ENCODE results near the gene PARP3.
"Not testable (repeated sequence)": the region's sequence is repeated elsewhere in the genome, so short reads cannot be mapped to it uniquely, and the experiment has no call there.

The PARP3 gene

GRCh38 chr3:51941798-51942602 is at the start of gene PARP3, which contains the start of gene RRP9:
PARP3 (plus strand) TSS chr3:51942363; CDS start chr3:51943356, 993 bp downstream.
RRP9 (minus strand) TSS chr3:51941904; CDS start chr3:51941867, 37 bp downstream.
- DNase-seq, result peak; percentile 99 to 100

- DNase-seq, result no peak
Observed at GRCh38 chr3:51894391-51894790, 47.8 kb upstream of the PARP3 start.

GRCh38 chr3:51894939-51895338 is 47.2 kb upstream of the PARP3 start:
- DNase-seq, result no peak

- no peak for DNase-seq
Observed at GRCh38 chr3:51896607-51897305, 45.4 kb upstream of the PARP3 start.

DNA sequence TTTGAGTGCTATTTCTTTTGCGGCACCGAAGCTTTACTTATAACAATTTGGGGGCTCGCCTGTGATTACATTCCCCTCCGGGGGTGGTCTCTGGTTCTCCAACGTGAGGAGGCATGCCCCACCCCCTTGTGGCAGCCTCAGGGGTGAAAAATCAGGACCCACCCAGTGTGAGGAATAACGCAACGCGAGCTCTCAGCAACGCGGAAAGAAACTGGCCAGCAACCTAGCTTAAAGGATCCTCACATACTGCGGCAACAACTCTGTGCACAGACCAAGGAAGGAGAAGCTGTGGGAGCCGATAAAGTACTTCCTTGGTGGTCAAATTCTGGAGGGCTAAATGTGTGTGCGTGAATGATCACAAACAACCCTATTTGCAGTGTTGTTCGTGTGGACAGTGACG is 44.8 kb upstream of the PARP3 start:
- DNase-seq, result no peak

DNA sequence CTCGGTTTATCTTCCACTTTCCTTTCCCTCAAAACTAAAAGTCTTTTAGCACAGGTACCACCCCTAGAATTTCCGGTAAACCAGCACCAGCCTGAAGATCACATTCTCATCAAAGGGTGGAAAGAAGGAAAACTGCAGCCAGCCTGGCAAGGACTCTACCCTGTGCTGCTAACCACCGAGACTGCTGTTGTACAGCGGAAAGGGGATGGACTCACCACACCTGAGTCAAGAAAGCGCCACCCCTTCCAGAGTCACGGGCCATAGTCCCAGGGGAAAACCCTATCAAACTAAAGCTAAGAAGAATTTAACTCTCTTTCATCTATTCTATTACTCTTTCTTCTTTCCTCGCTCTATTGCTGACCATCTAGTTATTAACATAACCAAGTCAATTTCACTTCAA is 42.1 kb upstream of the PARP3 start:
- not testable (repeated sequence) for DNase-seq

- not testable (repeated sequence) for DNase-seq
Observed at GRCh38 chr3:51902361-51902760, 39.8 kb upstream of the PARP3 start.

GRCh38 chr3:51904034-51904823 is 37.9 kb upstream of the PARP3 start:
- DNase-seq, result no peak

- DNase-seq, result no peak
Observed at GRCh38 chr3:51908026-51908425, 34.1 kb upstream of the PARP3 start.

DNA sequence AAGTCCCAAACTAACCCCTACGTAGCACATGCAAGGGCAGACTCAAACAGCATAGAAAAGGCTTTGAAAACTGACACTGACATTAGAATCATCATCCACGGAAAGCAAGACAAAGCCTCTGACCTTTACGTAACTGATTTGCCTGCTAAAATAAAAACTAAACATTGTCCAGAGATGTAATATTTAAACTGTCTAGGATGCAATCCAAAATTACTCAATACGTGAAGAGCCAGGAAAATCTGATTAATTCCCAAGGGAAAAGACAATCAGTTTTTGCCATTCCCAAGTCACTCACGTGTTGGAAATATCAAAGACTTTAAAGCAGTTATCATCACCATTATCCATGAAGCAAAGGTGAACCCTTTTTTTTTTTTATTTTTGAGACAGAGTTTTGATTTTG is 25.7 kb upstream of the PARP3 start:
- no peak for DNase-seq

- DNase-seq, result no peak
Observed at GRCh38 chr3:51921081-51921578, 21.0 kb upstream of the PARP3 start.

DNA sequence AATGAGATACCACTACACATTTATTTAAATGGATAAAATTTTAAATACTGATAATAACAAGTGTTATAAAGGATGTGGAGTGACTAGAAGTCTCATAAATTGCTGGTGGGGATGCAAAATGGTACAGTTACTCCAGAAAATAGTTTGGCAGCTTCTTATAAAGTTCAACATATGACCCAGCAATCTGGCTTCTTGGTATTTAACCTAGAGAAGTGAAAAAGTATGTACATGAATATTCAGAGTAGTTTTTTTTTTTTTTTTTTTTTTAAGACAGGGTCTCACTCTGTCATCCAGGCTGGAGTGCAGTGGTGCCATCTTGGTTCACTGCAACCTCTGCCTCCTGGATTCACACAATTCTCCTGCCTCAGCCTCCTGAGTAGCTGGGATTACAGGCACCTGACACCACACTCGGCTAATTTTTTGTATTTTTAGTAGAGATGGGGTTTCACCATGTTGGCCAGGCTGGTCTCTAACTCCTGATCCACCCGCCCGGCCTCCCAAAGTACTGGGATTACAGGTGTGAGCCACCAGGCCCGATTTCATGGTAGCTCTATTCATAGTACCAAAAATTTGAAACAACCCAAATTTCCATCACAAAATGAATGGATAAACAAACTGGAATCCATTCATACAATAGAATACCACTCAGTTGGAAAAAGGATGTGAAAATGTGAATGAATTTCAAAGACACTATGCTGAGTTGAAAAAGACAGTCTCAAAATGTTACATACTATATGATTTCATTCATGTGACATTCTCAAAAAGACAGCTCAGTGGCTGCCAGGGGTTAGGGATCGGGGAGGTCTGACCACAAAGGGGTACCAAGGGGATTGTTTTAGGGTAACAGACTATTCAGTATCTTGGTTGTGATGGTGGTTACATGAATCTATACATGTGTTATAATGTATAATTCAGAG is 14.8 kb upstream of the PARP3 start:
- DNase-seq, result no peak

- DNase-seq, result no peak
Observed at GRCh38 chr3:51928438-51928837, 13.7 kb upstream of the PARP3 start.

DNA sequence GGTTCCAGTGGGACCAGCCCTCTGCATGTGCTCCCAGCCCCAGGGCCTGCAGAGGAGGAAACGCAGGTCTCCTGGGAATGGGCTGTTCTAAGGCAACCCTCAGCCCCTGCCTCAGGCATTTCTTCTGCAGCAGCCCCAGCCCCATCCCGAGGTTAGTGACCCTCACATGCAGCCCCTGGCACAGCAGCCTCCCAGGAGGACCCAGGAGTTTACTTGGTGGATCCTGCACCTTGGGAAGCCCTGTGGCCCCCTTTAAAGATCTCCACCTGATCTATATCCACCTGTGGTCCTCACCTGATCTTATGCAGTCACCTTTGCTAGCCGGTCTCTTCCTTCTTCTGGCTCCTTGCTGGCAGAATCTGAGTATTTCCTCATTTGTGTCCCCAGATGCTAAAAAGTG is 13.2 kb upstream of the PARP3 start:
- DNase-seq, result not testable (repeated sequence)

DNA sequence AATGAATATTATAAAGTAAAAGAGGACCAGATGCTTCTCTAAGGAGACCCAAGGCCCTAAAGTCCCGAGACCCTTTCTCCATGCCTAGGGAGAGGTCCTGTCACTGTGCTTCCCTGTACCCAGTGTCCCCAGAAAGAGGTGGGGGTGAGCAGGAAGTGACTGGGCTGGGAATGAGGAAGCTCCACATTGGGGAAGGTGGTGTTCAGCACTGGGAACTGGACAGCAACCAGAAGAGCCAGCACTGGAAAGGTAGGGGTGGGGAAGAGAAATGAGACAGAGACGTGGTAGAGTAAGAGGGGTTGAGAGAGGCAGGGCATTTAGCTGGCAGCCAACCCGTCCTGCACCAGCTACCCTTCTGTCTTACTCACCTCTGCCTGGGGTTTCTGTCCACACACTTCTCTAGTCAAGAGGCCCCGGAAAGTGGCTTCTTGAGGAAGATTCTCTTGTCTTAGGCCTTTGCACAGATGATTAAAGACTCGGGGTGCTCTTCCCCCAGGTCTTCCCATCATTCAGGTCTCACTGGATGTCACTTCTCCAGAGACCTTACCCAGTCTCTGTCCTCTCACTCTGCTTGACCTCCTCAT is 12.7 kb upstream of the PARP3 start:
- DNase-seq, result no peak

DNA sequence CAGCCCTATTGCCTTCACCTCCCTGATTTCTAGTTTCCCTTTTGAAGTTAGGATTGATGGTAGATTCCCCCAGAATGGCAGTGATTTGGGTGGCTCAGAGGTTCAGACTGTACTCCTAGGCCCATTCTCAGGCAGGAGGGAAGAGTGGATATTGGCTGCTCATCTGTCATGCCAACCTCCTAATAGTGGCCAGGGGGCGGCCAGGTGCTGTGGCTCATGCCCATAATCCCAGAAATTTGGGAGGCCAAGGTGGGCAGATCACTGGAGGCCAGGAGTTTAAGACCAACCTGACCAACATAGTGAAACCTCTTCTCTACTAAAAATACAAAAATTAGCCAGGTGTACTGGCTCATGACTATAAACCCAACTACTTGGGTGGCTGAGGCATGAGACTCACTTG is 11.7 kb upstream of the PARP3 start:
- no peak for DNase-seq

GRCh38 chr3:51931756-51932155 is 10.4 kb upstream of the PARP3 start:
- no peak for DNase-seq

- no peak for DNase-seq
Observed at GRCh38 chr3:51932471-51933370, 9.4 kb upstream of the PARP3 start.

GRCh38 chr3:51933471-51934138 is 8.6 kb upstream of the PARP3 start:
- DNase-seq, result no peak
